ENCODE data around the gene SUN1. TPM values are rescaled to one million over a fixed set of nuclear protein-coding genes. Genes with fewer than 3 reads are reported as not detected.

The SUN1 gene
- total RNA-seq, 1 donor from 2014 or later = 177 TPM

- DNase-seq = peak; percentile 23
- intact Hi-C loops (cut with DNase I) = no loop called here
- ATAC-seq (ENCODE audit: poor library complexity) = no peak
These were observed 49.4 kb downstream of the SUN1 start for GRCh38 chr7:881441-882234.

DNA sequence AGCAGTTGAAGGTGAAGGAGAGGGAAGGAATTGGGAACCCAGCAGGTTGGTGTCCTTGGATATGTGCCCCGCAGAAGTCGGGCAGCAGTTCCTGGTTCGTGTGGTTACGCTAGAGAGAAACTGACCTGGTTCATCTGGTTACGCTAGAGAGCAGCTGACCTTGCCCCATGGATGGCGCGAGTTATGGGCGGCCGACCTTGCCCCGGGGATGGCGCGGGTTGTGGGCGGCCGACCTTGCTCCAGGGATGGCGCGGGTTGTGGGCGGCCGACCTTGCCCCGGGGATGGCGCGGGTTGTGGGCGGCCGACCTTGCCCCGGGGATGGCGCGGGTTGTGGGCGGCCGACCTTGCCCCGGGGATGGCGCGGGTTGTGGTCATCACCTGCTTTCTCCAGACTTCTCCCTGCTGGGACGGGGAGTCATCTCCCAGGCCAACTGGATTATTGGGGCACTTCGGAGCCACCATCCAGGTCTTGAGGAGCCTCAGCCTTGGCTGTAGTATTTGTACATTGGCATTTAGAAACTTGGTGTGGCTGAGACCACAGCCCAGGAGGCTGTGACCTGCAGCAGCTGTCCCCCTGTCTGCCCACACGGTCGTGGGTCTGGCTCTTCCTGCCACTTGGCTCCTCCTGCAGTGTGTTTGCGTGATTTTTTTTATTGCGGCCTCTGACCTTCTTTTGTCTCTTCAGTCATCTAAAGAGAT lies 50.2 kb downstream of the SUN1 start:
- peak; percentile 21 for DNase-seq
- intact Hi-C loops (cut with DNase I) = no loop called here

DNA sequence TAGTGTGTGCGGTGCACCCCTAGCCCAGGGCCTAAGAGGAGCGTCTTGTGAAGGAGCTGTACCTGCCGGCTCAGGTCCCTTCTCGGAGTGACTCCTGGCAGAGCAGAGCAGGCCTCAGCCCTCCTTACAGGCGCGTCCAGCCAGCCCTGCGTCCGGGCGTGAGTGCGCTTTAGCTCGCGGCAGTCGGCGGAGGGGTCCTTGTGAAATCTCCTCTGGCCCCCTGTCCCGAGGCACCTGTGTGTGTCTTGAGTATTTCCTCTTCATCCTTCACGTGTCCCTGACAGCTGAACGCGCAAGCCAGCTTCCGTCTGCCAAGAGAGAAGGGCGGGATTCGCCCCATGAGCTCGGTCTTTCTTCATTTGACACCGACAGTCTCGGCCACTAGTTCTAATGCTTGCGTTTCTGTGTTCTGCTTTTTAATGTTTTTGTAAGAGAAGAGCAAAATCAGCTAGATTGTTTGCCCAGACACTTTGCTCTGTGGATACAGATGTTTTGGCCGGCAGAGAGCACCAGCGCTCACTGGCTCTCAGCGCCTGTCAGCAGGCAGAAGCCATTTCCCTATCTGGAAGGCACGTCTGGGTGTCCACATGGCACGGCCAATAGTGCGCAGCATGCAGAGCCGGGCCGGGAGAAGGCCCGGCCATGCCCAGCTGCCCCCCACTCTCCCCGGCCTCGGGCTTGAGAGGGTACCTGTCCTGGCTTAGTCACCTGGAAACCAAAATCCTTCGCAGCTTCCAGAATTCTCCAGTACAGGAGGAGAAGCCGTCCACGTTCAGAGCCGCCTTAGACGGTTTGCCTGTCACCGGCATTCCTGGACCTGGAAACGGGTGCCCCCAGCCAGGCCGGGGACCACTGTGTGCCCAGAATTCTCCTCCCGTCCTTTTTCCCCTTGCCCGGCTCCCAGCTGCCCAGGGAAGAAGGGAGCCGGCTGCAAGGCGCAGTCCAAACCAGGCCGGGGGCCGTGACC lies 51.1 kb downstream of the SUN1 start:
- DNase-seq (peak; percentile 55), ATAC-seq (ENCODE audit: poor library complexity) (peak; percentile 51)
- intact Hi-C loops (cut with DNase I) = no loop called here

More for the DNA sequence above, 50.2 kb downstream of the SUN1 start:
- no peak for ATAC-seq (ENCODE audit: poor library complexity)

- intact Hi-C loops (cut with DNase I) = no loop called here
- no peak for ATAC-seq (ENCODE audit: poor library complexity)
- DNase-seq = peak; percentile 35
These were observed 52.1 kb downstream of the SUN1 start for GRCh38 chr7:884191-885003.

DNA sequence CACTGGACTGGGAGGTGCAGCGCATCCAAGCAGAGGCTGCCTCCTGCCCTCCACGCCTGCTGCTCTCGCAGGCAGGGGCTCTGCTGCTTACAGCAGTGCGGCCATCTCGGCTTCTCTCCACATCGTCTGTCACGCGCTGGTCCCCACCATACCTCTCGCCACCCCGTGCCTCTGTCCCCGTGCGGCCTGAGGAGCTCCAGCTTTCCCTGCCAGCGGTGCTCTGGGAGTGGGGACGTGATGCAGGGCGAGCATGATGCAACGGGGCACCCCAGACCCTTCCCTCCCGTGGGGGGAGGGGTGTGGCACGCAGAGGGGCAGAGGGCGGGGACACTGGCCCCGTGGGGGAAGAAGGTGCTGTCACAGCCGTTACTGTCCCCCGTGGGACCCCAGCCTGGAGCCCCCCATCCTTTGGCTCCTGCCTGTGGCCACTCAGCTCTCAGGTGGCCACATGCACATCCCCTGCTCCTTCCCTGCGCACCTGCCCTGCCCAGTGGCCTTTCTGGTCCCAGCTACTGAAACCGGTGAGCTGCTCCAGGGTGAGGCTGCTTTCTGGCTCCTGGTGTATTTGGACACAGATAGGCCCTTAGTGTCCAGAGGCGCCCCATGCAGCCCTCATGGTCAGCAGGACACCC lies 53.1 kb downstream of the SUN1 start:
- ATAC-seq (ENCODE audit: poor library complexity) (no peak), DNase-seq (peak; percentile 26)
- intact Hi-C loops (cut with DNase I) = no loop called here

DNA sequence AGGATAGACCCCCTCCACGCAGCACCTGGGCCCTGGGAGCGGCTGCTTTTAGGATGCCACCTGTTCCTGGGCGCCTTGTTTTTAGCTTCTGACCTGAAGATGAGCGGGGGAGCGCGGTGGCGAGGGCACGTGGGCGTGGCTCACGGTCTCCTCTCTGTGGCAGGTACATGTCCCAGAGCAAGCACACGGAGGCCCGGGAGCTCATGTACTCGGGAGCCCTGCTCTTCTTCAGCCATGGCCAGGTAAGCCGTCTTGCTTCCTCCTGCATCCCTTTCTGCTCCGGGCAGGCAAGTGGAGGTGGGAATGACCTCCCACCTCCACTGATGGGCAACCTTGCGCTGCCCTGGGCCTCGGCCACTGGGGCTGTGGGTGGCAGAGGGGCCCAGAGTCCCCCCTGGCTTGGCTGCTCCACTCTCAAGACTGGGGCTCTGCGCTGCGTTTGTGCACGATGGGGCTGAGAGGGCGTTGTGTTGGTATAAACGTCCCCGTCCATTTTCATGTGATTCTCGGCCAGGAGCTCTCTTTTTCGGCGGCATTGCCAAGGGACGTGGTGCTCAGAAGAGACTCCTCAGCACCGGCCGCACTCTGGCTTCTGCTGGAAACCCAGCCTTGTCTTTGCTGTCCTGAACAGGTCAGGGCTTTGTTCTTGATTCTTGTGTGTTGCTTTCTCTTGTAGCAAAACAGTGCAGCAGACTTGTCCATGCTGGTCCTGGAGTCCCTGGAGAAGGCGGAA lies 53.8 kb downstream of the SUN1 start:
- intact Hi-C loops (cut with DNase I) = no loop called here
- peak; percentile 35 for DNase-seq
- ATAC-seq (ENCODE audit: poor library complexity) = peak; percentile 1

GRCh38 chr7:886626-887487 lies 54.6 kb downstream of the SUN1 start:
- DNase-seq (peak; percentile 90), ATAC-seq (ENCODE audit: poor library complexity) (peak; percentile 85)
- intact Hi-C loops (cut with DNase I) = no loop called here

DNA sequence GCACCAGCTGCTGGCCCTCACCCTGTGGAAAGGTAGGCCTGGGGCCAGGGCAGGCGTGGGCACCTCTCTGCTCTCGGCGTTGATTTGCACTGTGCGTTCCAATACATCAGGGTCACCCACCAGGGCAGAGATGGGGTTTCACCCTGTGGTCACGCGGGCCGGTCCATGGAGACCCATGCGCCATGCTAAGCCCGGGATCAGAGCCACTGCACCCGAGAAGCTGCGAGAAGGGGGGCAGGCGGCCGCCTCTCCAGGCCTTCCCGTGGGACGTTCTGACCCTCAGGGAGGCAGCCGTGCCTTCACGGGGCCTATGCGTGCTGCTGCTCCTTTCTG lies 55.2 kb downstream of the SUN1 start:
- intact Hi-C loops (cut with DNase I) = no loop called here
- ATAC-seq (ENCODE audit: poor library complexity) (no peak), DNase-seq (peak; percentile 28)

- DNase-seq (peak; percentile 34), ATAC-seq (ENCODE audit: poor library complexity) (no peak)
- intact Hi-C loops (cut with DNase I) = no loop called here
These were observed 56.1 kb downstream of the SUN1 start for GRCh38 chr7:888081-889024.

DNA sequence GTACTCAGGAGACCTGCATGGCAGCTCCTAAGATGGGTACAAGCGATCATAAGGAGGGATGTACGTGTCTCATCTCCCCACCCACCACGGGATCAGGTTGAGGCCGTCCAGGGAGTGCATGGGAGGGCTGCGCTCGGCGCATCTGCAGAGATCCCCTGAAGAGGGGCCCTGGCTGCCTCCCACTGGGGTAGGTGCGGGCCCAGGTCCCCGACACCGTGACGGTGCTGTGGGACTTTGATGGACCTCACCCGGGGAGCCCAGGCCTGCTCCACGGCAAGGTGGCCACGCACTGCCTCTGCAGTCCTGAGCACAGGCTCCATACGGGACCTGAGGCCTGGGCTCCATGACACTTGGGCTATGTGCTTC lies 56.7 kb downstream of the SUN1 start:
- ATAC-seq (ENCODE audit: poor library complexity) (no peak), DNase-seq (peak; percentile 35)
- intact Hi-C loops (cut with DNase I) = no loop called here

DNA sequence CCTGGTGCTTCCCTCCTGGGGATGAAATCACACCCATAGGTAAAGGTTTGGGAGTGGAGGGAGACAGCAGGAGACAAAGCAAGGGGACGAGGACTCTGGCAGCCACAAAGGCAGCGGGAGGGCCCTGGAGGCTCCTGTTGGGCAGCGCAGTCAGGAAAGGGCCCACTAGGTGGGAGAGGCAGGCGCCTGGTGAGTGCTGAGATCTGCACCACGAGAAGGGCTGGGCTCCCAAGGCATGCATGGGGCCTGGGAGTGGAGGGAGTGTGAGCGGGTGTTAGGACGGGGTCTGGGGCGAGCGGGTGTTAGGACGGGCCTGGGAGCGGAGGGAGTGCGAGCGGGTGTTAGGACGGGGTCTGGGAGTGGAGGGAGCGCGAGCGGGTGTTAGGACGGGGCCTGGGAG lies 57.1 kb downstream of the SUN1 start:
- intact Hi-C loops (cut with DNase I) = no loop called here
- ATAC-seq (ENCODE audit: poor library complexity) (no peak), DNase-seq (no peak)

DNA sequence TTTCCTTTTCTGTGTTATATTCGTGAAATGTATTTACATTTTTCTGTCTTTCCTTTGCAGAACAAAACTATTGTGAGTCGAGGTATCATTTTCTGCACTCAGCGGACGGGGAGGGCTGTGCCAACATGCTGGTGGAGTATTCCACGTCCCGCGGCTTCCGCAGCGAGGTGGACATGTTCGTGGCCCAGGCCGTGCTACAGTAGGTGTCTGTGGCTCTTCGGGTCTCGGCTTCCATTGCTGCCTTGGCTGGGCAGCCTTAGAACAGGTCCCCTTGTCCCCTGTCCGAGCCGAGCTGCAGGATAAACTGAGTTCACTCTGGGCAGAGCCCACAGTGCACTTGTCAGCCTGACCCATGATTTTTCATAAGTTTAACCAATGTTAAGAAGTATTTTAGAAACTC lies 58.6 kb downstream of the SUN1 start:
- no peak for DNase-seq
- no peak for ATAC-seq (ENCODE audit: poor library complexity)
- intact Hi-C loops (cut with DNase I) = no loop called here

- ATAC-seq (ENCODE audit: poor library complexity) (no peak), DNase-seq (no peak)
- intact Hi-C loops (cut with DNase I) = no loop called here
These were observed 59.0 kb downstream of the SUN1 start for GRCh38 chr7:891291-891690.

DNA sequence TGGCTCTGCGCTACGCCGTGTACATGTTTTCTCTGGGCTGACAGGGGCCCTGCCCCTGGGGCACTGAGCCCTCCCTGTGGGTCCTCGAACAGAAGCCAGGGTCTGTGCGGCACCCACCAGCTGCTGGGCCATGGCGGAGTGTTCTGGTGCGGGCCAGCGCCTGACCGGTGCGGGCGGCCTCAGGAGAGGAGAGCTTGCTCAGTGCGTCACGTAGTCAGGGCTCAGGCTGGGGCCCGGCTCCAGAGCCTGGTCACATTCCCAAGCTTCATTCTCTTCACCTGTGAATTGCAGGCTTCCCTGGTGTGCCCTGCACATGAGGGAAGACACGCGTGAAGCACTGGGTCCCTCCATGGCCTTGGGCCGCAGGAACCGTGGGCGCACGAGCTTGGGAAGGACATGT lies 59.5 kb downstream of the SUN1 start:
- ATAC-seq (ENCODE audit: poor library complexity) = no peak
- no peak for DNase-seq
- intact Hi-C loops (cut with DNase I) = no loop called here
